GM23248 (cell line): ENCODE results near the gene PPP1R2B. TPM values are rescaled to one million over a fixed set of nuclear protein-coding genes. Genes with fewer than 3 reads are reported as not detected.
"Not testable (repeated sequence)": the region's sequence is repeated elsewhere in the genome, so short reads cannot be mapped to it uniquely, and the experiment has no call there.

Experiments
- DNase-seq: peaks from one replicate; pipeline ENCODE4 v3.0.0-alpha.2; 2015
- H2AFZ ChIP-seq: fragments of 200-600 bp; sonication (generic); 2 replicates; pipeline ENCODE4 v1.6.1; 2016; ENCODE audit warnings: antibody characterized with exemption
- H3F3A ChIP-seq: fragments of 200-600 bp; sonication (generic); 2 replicates; pipeline ENCODE4 v1.6.1; 2016; ENCODE audit warnings: mild to moderate bottlenecking, antibody characterized with exemption, mixed run types; ENCODE audit not compliant: insufficient read depth
- H3K27ac ChIP-seq: fragments of 200-600 bp; sonication (generic); 2 replicates; pipeline ENCODE4 v1.5.1; 2016; ENCODE audit warnings: mild to moderate bottlenecking
- H3K27me3 ChIP-seq: fragments of 200-600 bp; sonication (generic); replicated peaks from 2 replicates; pipeline ENCODE4 v1.6.1; 2016; ENCODE audit warnings: mild to moderate bottlenecking; ENCODE audit not compliant: insufficient read depth
- H3K36me3 ChIP-seq: fragments of 200-600 bp; sonication (generic); 2 replicates; pipeline ENCODE4 v1.6.1; 2016; ENCODE audit warnings: low read depth, mild to moderate bottlenecking
- H3K4me1 ChIP-seq: fragments of 200-600 bp; sonication (generic); 2 replicates; pipeline ENCODE4 v1.6.1; 2016; ENCODE audit warnings: mild to moderate bottlenecking; ENCODE audit not compliant: insufficient read depth
- H3K4me2 ChIP-seq: fragments of 200-600 bp; sonication (generic); one replicate; pipeline ENCODE4 v1.6.1; 2016; ENCODE audit warnings: mild to moderate bottlenecking; ENCODE audit not compliant: unreplicated experiment
- H3K4me3 ChIP-seq: fragments of 200-600 bp; sonication (generic); 2 replicates; pipeline ENCODE4 v1.5.1; 2016; ENCODE audit warnings: mild to moderate bottlenecking
- H3K79me2 ChIP-seq: fragments of 200-600 bp; sonication (generic); 2 replicates; pipeline ENCODE4 v1.6.1; 2016; ENCODE audit warnings: mild to moderate bottlenecking; ENCODE audit not compliant: insufficient read depth
- H3K9ac ChIP-seq: fragments of 200-600 bp; sonication (generic); 2 replicates; pipeline ENCODE4 v1.6.1; 2016; ENCODE audit warnings: mild to moderate bottlenecking
- H3K9me2 ChIP-seq: fragments of 200-600 bp; sonication (generic); 2 replicates; pipeline ENCODE4 v1.6.1; 2016; ENCODE audit warnings: mixed run types, mild to moderate bottlenecking, moderate library complexity; ENCODE audit not compliant: insufficient read depth
- H3K9me3 ChIP-seq: fragments of 200-600 bp; sonication (generic); one replicate; pipeline ENCODE4 v1.6.1; 2017; ENCODE audit warnings: low read depth
- H4K20me1 ChIP-seq: fragments of 200-600 bp; sonication (generic); 2 replicates; pipeline ENCODE4 v1.6.0; 2016; ENCODE audit not compliant: insufficient read depth
- EZH2 ChIP-seq: fragments of 200-600 bp; sonication (generic); IDR thresholded peaks from 2 replicates; pipeline ENCODE4 v1.6.1; 2018; ENCODE audit warnings: antibody characterized with exemption, mild to moderate bottlenecking; ENCODE audit not compliant: insufficient read depth, poor library complexity, severe bottlenecking
- EZH2phosphoT487 ChIP-seq: fragments of 200-600 bp; sonication (generic); IDR thresholded peaks from 2 replicates; pipeline ENCODE4 v1.6.1; 2018; ENCODE audit warnings: antibody characterized with exemption, moderate library complexity, mild to moderate bottlenecking, low read depth; ENCODE audit not compliant: insufficient read depth
- WGBS, 2 experiments: methylation state at CpG; one replicate each; pipeline ENCODE4 v1.1.6; 2015 to 2017; ENCODE audit warnings: low lambda C conversion rate in 2 of 2, low coverage in 1 of 2; ENCODE audit errors: missing lambda C conversion rate in 2 of 2; 5-methylcytosine and 5-hydroxymethylcytosine counted together
- in situ Hi-C: fragments of 300-500 bp; cut with MboI; formaldehyde crosslinking; loops from 2 replicates; pipeline ENCODE4 v1.15.0; 2020
- polyA plus RNA-seq: library from polyadenylated mRNA; unstranded; fragments of >200 nt; fragmentation: Nextera tagmentation; extraction: Ambion mirVana; gene quantifications from 2 replicates; pipeline ENCODE4 v1.2.1, GENCODE V29; 2016
- total RNA-seq: library from RNA; depleted of rRNA; stranded (reverse); fragments of >200 nt; shearing (Covaris generic); gene quantifications from 2 replicates; pipeline ENCODE4 v1.2.3, GENCODE V29; 2014

Gene PPP1R2B
- total and polyA plus RNA-seq, 2 experiments from 2014 or later = 0.11 TPM; not detected in 1

DNA sequence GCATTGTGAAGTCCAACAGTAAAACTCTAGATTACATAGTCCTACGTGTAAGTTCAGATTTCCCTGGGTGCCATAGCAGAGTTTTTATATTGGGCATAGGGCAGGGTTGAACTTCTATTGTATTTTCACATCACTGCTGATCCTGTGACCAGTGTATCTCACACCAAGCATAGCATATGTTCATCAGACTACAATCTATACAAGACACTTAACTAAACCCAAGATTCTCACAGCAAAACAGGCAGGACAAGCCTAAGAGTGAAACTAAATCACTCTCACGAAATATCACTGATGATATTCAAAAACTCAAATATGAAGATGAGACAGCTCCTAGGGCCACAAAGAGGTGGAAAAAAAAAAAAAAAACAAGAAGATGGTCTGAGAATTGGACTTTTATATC lies 3.2 kb upstream of the PPP1R2B start:
- Histone ChIP-seq H3F3A (no peaks in the 10 kb centered on the region), H3K27ac (no peak overlapping the region), H3K36me3 (no peaks in the 10 kb centered on the region), H3K79me2 (no peaks in the 10 kb centered on the region), H3K9ac (no peak overlapping the region), H3K9me3 (no peaks in the 10 kb centered on the region), H3K4me1 (no peaks in the 10 kb centered on the region), H3K27me3 (no peaks in the 10 kb centered on the region; the same call in 1 of the 2 replicates), H3K4me3 (no peak overlapping the region), H3K9me2 (no peaks in the 10 kb centered on the region), H4K20me1 (no peaks in the 10 kb centered on the region), H3K4me2 (no peak overlapping the region), H2AFZ (no peak overlapping the region)
- 14 to 24% methylated on average over 2 of the region's 2 CpGs for WGBS, 2 experiments
- no peak for DNase-seq
- TF ChIP-seq EZH2 = no peak
- no peak for TF ChIP-seq EZH2phosphoT487
- in situ Hi-C loops = loop anchor here (25.0 kb wide), 1 partner anchor 1710 kb away; no protein-coding TSS in a partner anchor

DNA sequence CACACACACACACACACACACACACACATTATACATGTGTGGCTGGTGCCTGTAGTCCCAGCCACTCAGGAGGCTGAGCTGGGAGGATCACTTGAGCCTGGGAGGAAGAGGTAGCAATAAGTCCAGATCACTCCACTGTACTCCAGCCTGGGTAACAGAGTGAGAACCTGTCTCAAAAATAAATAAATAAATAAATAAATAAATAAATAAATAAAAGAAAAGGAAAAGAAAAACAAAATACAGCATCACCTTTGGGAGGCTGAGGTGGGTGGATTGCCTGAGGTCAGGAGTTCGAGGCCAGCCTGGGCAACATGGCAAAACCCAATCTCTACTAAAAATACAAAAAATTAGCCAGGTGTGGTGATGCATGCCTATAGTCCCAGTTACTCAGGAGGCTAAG lies 1.6 kb upstream of the PPP1R2B start:
- H3K27me3 ChIP-seq, H3K9me3 ChIP-seq, H3K36me3 ChIP-seq, H3K4me1 ChIP-seq, H3K4me3 ChIP-seq, H4K20me1 ChIP-seq, H3K9ac ChIP-seq, H3K79me2 ChIP-seq, H3F3A ChIP-seq, H2AFZ ChIP-seq, H3K27ac ChIP-seq, DNase-seq, H3K4me2 ChIP-seq, H3K9me2 ChIP-seq: not testable (repeated sequence)
- 8 to 23% methylated on average over 1 of the region's 1 CpG for WGBS, 2 experiments
- in situ Hi-C loops = loop anchor here (25.0 kb wide), 1 partner anchor 1711 kb away; no protein-coding TSS in a partner anchor

DNA sequence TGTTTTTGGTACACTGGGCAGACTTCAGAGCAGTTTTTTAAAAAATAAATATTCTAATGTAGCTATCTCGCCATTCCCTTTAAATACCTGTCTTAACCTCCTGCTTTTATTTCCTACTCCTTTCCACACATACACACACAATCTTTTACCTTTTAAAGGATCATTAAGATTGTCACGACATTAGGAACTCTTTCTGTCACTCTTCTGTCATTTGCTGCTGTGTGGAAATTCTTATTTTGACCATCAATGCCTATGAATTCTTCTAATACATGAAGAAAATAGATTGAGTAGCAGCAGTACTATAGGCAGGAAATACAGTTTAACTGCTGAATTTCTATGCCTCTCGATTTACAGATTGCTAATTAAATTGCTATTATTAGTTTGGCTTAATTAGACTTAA lies 1.8 kb downstream of the PPP1R2B start:
- H4K20me1 ChIP-seq = no peaks in the 10 kb centered on the region
- no peaks in the 10 kb centered on the region for H3K79me2 ChIP-seq
- 10 to 18% methylated on average over 3 of the region's 3 CpGs for WGBS, 2 experiments
- no peak overlapping the region for H3K27ac ChIP-seq
- no peak for TF ChIP-seq EZH2
- no peak for TF ChIP-seq EZH2phosphoT487
- H3K4me1 ChIP-seq = no peaks in the 10 kb centered on the region
- no peaks in the 10 kb centered on the region for H3K36me3 ChIP-seq
- H3K9me2 ChIP-seq = no peaks in the 10 kb centered on the region
- H3F3A ChIP-seq = no peaks in the 10 kb centered on the region
- no peak for DNase-seq
- peaks cover 5% of the 10 kb centered on the region for H3K9me3 ChIP-seq
- H2AFZ ChIP-seq = no peak overlapping the region
- no peak overlapping the region for H3K9ac ChIP-seq
- H3K27me3 ChIP-seq = no peaks in the 10 kb centered on the region; the same call in 1 of the 2 replicates
- in situ Hi-C loops = no loop called here
- H3K4me3 ChIP-seq = no peak overlapping the region
- H3K4me2 ChIP-seq = no peak overlapping the region

DNA sequence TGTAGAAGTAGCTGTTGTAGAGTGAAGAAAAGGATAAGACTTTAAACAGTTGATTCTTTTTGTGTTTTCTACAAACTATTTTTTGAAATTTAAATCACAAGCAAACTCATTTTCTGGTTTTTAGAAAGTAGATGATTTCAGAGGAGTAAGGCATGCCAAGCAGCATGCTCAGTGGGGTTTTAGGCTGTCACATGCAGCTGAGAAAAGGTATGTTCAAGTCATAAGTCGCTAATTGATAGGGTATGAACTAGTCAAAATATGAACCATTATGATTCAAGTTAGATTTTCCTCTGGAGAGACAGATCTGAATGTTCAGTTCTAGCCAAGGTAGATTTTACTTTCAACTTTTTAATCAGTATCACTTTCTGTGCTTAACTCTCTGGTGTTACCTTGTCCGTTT lies 3.0 kb downstream of the PPP1R2B start:
- H3K4me3 ChIP-seq, H3K9me3 ChIP-seq, H2AFZ ChIP-seq, H3K79me2 ChIP-seq, H3K9ac ChIP-seq, H3K4me1 ChIP-seq, H3K27me3 ChIP-seq, H3K9me2 ChIP-seq, H4K20me1 ChIP-seq, H3K27ac ChIP-seq, H3K4me2 ChIP-seq, in situ Hi-C loops, DNase-seq, H3F3A ChIP-seq, H3K36me3 ChIP-seq: not testable (repeated sequence)
- 2 to 8% methylated on average over 2 of the region's 2 CpGs for WGBS, 2 experiments

DNA sequence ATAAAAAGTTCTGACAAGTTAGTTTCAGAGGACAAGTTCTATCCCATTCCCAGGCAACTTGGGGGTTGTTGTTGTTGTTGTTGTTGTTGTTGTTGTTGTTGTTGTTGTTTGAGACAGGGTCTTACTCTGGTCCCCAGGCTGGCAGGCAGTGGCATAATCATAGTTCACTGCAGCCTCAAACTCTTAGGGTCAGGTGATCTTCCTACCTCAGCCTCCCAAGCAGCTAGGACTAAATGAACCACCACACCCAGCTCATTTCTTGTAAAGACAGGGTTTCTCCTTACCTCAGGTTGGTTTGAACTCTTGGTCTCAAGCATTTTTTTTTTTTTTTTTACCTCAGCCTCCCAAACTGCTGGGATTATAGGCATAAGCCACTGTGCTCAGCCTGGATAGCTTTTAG lies 15.3 kb downstream of the PPP1R2B start:
- no peaks in the 10 kb centered on the region for H3K4me1 ChIP-seq
- no peak overlapping the region for H3K9ac ChIP-seq
- in situ Hi-C loops = no loop called here
- H3K4me2 ChIP-seq = no peak overlapping the region
- H3F3A ChIP-seq = no peaks in the 10 kb centered on the region
- H3K27ac ChIP-seq = no peak overlapping the region
- H3K36me3 ChIP-seq = no peaks in the 10 kb centered on the region
- no peak for TF ChIP-seq EZH2
- DNase-seq = no peak
- no peaks in the 10 kb centered on the region for H4K20me1 ChIP-seq
- no peaks in the 10 kb centered on the region for H3K9me2 ChIP-seq
- H3K27me3 ChIP-seq = no peaks in the 10 kb centered on the region
- H3K4me3 ChIP-seq = no peak overlapping the region
- H3K79me2 ChIP-seq = no peaks in the 10 kb centered on the region
- H2AFZ ChIP-seq = no peak overlapping the region
- H3K9me3 ChIP-seq = no peaks in the 10 kb centered on the region
